Measurements from ENCODE around the gene ITGAD. TPM values are rescaled to one million over a fixed set of nuclear protein-coding genes. Genes with fewer than 3 reads are reported as not detected.
A peak's percentile ranks its signal among the peaks of the same experiment; 100 is the strongest.

Gene ITGAD
- total and polyA plus RNA-seq, 2 of the 13 experiments (the other 11 are each of a cell fraction or from before 2014, with no cell fraction given): not detected

DNA sequence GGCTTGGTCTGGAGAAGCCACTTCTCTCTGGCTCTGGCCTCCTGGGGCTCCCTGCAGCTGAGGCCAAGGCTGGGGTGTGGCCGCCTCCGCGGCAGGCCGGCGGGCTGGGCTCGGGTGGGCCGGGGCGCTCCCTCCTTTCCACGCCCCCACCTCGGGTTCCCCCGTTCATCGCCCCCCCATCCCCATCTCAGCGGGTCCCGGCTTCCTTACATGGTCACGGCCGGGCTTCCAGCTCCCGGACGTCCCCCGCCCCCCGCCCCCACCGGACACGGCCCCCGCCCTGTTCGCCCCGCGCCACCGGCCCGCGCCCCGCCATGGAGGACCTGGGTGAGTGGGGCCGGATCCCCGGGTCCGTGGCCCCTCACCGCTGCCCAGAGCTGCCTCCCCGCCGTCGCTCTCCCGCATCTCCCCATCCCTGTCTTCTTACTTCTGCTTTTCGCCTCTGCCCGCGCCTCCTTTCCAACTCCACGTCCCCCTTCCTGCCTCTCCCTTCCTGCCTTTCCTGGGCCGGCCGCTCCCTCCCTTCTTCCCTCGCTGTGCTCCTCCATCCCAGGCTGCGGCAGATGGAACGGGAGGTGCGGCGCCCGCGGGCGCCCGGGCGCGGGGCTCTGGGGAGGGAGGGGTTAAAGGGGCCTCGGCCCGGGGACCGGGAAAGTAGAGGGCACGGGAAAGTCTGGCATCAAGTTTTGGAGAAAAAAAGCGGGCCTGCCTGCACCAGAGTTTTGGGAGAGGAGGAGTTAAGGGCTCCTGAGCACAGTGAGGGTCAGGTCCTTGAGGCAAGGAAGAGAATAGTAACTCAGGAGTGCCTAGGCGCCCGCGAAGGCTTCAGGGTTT lies 79.0 kb downstream of the ITGAD start, which contains the start of gene TGFB1I1 (continued):
- TF ChIP-seq HES4 (CRISPR knock-in tag; IDR thresholded peaks at IDR 0.05; ENCODE audit: borderline replicate concordance): 0 out of 2 replicates have a peak, but pooled peaks have one; percentile 38
- no peak for TF ChIP-seq TIGD3 (CRISPR knock-in tag; IDR thresholded peaks at IDR 0.05; ENCODE audit: borderline replicate concordance)
- TF ChIP-seq NFKBIZ (CRISPR knock-in tag; IDR thresholded peaks at IDR 0.05): no peak
- TF ChIP-seq HNRNPK (IDR thresholded peaks at IDR 0.05; ENCODE audit: low read depth, low read length, poor library complexity, severe bottlenecking): peak; percentile 44
- TF ChIP-seq ZNF687 (CRISPR knock-in tag; IDR thresholded peaks at IDR 0.05): peak; percentile 42; the same call in 1 of the 2 replicates
- TF ChIP-seq ZFP82 (CRISPR knock-in tag; IDR thresholded peaks at IDR 0.05; ENCODE audit: borderline replicate concordance): peak; percentile 42; the same call in 1 of the 2 replicates
- peak; percentile 27 for TF ChIP-seq AGO2 (optimal IDR thresholded peaks at IDR 0.05; ENCODE audit: low read depth, low read length)
- peak; percentile 47; the same call in 1 of the 2 replicates for TF ChIP-seq ZNF225 (CRISPR knock-in tag; IDR thresholded peaks at IDR 0.05)
- TF ChIP-seq ZNF552 (CRISPR knock-in tag; IDR thresholded peaks at IDR 0.05; ENCODE audit: borderline replicate concordance): no peak
- TF ChIP-seq SMAD3 (CRISPR knock-in tag; IDR thresholded peaks at IDR 0.05): no peak
- 0 out of 2 replicates have a peak, but pooled peaks have one; percentile 32 for TF ChIP-seq PHF8 (CRISPR knock-in tag; IDR thresholded peaks at IDR 0.05)
- peak; percentile 24; the same call in 1 of the 2 replicates for TF ChIP-seq KDM2A (CRISPR knock-in tag; IDR thresholded peaks at IDR 0.05; ENCODE audit: borderline replicate concordance, low read depth)
- TF ChIP-seq ZFP91 (CRISPR knock-in tag; IDR thresholded peaks at IDR 0.05; ENCODE audit: borderline replicate concordance): peak; percentile 22; the same call in 1 of the 2 replicates
- no peak for TF ChIP-seq SIN3B (IDR thresholded peaks at IDR 0.05; ENCODE audit: low read length)
- TF ChIP-seq ZNF563 (CRISPR knock-in tag; IDR thresholded peaks at IDR 0.05): no peak

Data from HepG2 (cell line).